Left lung (tissue), 10 donors: ENCODE data around the gene SRSF12. TPM values are rescaled to one million over a fixed set of nuclear protein-coding genes. Genes with fewer than 3 reads are reported as not detected.

ENCODE experiments used
- ATAC-seq: fragments of 200-7000 bp; cut with Tn5 transposase; one replicate; pipeline ENCODE4 v1.9.1; 2020; ENCODE audit warnings: moderate library complexity
- DNase-seq, 4 donors: peaks; one replicate each; pipeline ENCODE4 v3.0.0-alpha.2; 2013 to 2020
- H3K27ac ChIP-seq, 2 donors: fragments of 200-600 bp; sonication (generic) in 1 of 2; one replicate each; pipeline versions ENCODE4 v1.5.0 to v1.8.0; 2020 to 2021
- H3K27me3 ChIP-seq, 2 donors: fragments of 200-600 bp; sonication (generic) in 1 of 2; one replicate each; pipeline versions ENCODE4 v1.5.0 to v1.8.0; 2020 to 2021
- H3K36me3 ChIP-seq, 2 donors: fragments of 200-600 bp; sonication (generic) in 1 of 2; one replicate each; pipeline versions ENCODE4 v1.5.0 to v1.8.0; 2020 to 2021
- H3K4me1 ChIP-seq, 2 donors: fragments of 200-600 bp; one replicate each; pipeline ENCODE4 v1.8.0; 2021
- H3K4me3 ChIP-seq, 2 donors: fragments of 200-600 bp; sonication (generic) in 1 of 2; one replicate each; pipeline versions ENCODE4 v1.5.0 to v1.8.0; 2020 to 2021; ENCODE audit warnings: mild to moderate bottlenecking in 1 of 2
- H3K9me3 ChIP-seq, 2 donors: fragments of 200-600 bp; sonication (generic) in 1 of 2; one replicate each; pipeline versions ENCODE4 v1.5.0 to v1.8.0; 2020 to 2021
- intact Hi-C, 2 donors: fragments of 100-400 bp; cut with DNase I; formaldehyde crosslinking; loops; one replicate each; pipeline versions ENCODE4 v1.11.2 to v1.14.2; 2022
- polyA plus RNA-seq, 6 donors: library from polyadenylated mRNA; unstranded; fragments of 120-200 nt; gene quantifications; one replicate each; pipeline ENCODE4 v1.2.1, GENCODE V29; 2013; ENCODE audit not compliant: insufficient read length in 6 of 6
- total RNA-seq, 2 donors: library from RNA; stranded (reverse); fragmentation: NEBNext Ultra II Directional; extraction: Animal tissue kit (Norgen Biotek cat#: 25700); gene quantifications; one replicate each; pipeline ENCODE4 v1.2.1, GENCODE V29; 2021
- TF ChIP-seq, protein P1 (sequence below), 2 donors: fragments of 200-600 bp; sonication (generic) in 1 of 2; IDR thresholded peaks; one replicate each; pipeline versions ENCODE4 v1.5.0 to v1.8.0; 2021; ENCODE audit warnings: antibody characterized with exemption in 2 of 2
- donor health status: DM: no; HTN: yes; CAD: no.
- donor health status: DM: no; HTN: no; CAD: no.

The SRSF12 gene
- total and polyA plus RNA-seq, 8 donors, result 0.63 to 12.5 (median 9.6) TPM

DNA sequence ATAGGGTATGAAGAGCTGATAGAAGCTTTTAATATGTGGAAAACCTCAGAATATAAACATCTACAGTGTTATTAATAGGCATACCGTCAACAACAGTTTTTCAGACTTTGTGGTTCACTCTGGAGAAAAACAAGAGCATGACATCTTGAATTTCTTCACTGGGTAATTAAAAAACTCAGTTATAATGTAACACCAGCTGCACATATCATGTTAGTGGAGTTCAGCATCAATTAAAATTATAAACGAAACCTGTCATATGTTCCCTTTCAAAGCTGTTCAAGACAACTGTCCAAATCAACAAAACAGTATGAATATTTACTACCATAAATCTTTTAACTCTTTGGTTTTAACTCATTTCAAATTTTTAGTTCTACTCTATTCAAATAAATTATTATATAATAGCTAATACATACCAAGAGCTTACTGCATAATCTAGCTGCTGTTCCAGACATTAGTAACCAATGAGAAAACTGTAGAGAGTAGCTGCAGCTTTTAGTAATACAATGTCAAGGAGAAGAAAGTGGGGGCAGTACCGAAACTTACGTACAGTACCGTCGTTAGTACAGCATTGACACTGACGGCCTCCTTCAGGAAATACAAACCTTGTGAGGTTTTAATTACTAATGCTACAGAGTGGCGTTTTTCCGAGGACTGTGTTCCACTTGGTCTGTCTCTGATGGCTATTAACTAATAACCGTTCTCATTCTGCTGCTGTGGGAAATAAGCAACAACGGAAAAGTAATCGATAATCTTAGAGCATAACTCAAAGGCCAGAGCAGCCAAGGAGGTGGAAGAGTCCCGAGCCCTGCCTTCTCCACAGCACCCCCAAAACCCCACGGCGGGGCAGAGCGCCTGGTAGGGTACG, 27.5 kb upstream of the SRSF12 start:
- Histone ChIP-seq H3K4me1 (peaks cover 0 to 14% of the 10 kb centered on the region in 2 donors), H3K36me3 (no peaks in the 10 kb centered on the region), H3K9me3 (no peaks in the 10 kb centered on the region), H3K27me3 (no peaks in the 10 kb centered on the region), H3K4me3 (peak overlapping the region; percentile 71 to 77), H3K27ac (peak overlapping the region; percentile 78)
- intact Hi-C loops, result no loop called here
- TF ChIP-seq, protein P1, sequence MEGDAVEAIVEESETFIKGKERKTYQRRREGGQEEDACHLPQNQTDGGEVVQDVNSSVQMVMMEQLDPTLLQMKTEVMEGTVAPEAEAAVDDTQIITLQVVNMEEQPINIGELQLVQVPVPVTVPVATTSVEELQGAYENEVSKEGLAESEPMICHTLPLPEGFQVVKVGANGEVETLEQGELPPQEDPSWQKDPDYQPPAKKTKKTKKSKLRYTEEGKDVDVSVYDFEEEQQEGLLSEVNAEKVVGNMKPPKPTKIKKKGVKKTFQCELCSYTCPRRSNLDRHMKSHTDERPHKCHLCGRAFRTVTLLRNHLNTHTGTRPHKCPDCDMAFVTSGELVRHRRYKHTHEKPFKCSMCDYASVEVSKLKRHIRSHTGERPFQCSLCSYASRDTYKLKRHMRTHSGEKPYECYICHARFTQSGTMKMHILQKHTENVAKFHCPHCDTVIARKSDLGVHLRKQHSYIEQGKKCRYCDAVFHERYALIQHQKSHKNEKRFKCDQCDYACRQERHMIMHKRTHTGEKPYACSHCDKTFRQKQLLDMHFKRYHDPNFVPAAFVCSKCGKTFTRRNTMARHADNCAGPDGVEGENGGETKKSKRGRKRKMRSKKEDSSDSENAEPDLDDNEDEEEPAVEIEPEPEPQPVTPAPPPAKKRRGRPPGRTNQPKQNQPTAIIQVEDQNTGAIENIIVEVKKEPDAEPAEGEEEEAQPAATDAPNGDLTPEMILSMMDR (IDR thresholded peaks at IDR 0.05), result no peak
- ATAC-seq (peak; percentile 53), DNase-seq (peak in 1 of 4 donors; percentile 47)

DNA sequence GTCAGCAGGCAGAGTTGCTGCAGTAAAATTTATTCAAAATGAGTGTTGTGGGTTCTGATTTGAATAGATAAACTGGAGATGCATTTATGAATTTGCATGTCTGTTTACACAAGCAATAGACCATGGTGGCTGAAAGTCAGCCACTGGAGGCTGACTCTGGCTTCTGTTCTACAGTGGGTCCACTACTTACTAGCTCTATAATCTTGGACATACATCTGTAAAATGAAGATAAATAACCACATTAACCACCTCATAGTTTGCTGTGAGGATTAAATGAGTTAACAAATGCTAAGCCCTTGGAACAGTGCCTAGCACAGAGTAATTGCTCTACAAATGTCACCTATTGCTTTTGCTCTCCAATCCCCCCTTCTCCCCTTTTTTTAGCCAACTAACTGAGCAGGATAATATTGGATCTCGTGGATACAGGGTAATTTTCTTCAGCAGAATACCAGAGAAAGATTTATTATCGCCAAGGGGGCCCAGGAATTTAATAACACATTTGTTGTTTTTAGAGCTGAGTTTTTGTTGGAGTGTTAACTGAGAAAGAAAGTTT, 26.6 kb upstream of the SRSF12 start:
- TF ChIP-seq, protein P1 (IDR thresholded peaks at IDR 0.05), result no peak
- intact Hi-C loops, result no loop called here
- Histone ChIP-seq H3K27me3 (no peaks in the 10 kb centered on the region), H3K36me3 (no peaks in the 10 kb centered on the region), H3K27ac (no peak overlapping the region), H3K4me3 (no peak overlapping the region), H3K4me1 (peaks cover 0 to 14% of the 10 kb centered on the region in 2 donors), H3K9me3 (no peaks in the 10 kb centered on the region)
- DNase-seq (no peak), ATAC-seq (no peak)

DNA sequence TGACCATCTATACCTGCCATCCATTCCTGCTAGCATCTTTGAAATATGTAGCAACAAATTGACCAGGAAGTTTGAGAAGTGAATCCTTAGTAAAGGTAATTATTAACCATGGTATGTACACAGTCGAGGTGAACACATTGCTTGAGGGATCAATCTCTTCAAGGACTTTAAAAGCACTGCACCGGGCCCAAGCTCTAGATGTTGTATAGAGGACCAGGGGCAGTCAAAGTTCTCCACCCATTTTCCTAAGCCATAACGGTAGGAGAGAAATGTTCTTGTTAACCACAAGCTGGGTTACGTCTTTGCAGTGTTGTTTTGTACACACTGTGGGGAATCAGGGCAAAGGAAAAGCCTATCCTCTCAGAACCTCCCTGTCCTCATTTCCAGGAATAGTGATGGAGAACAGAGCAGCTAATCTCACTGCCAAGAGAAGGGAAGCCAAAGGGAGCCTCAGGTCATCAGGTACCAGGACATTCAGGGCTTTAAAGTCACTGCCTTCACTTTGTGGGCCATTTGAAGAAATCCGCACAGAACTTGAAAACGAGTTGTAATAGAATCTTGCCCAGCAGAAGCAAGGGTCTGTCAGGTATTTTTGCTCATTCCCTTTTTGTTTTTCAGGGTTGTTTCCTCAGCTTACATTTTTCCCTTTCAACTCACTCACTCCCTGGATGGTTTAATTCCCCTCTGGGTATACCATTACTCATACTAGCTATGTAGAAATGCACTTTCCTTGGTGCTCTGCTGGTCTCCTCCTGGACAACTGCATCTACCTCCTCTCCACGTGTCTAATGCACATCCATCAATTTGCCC, 22.7 kb upstream of the SRSF12 start:
- ATAC-seq (peak; percentile 41), DNase-seq (no peak)
- no peaks in the 10 kb centered on the region for H3K27me3 ChIP-seq
- H3K4me3 ChIP-seq, result no peak overlapping the region
- TF ChIP-seq, protein P1 (IDR thresholded peaks at IDR 0.05), result no peak
- intact Hi-C loops, result no loop called here
- no peaks in the 10 kb centered on the region for H3K36me3 ChIP-seq
- no peaks in the 10 kb centered on the region for H3K9me3 ChIP-seq
- no peak overlapping the region for H3K27ac ChIP-seq
- peaks cover 0 to 4% of the 10 kb centered on the region in 2 donors for H3K4me1 ChIP-seq

DNA sequence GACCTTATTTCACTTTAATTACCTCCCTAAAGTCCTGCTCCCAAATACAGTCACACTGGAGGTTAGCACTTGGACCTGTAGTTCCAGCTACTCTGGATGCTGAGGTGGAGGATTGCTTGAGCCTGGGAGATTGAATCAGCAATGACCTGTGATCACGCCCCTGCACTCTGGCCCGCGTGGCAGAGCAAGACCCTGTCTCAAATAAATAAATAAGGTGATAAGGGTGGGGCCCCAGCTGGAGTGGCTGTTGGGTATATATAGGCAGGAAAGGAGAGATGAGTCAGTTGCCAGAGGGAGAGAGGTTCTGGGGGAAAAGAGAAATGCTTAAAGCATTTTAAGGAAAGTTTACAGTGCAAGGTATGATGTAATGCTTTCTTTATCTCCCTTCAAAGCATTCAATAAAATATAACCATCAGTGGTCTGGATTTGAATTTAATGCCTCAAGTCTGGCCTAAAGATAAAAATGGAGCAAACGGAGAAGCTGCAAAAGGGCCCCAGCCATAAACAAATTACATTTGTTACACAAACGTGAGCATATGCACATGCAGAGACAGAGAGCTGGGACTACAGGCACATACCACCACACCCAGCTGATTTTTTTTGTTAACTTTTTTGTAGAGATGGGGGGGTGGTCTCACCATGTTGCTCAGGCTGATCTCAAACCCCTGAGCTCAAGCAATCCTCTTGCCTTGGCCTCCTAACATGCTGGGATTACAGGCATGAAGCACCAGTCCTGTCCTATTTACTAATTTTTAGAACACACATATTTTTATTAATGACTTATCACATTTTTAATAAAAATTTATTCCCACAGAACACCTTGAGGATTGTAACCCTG, 21.9 kb upstream of the SRSF12 start:
- H3K27ac ChIP-seq, result no peak overlapping the region
- TF ChIP-seq, protein P1 (IDR thresholded peaks at IDR 0.05), result no peak
- DNase-seq (no peak), ATAC-seq (no peak)
- H3K4me1 ChIP-seq, result no peaks in the 10 kb centered on the region
- intact Hi-C loops, result loop anchor here in 1 of 2 donors (10.0 kb wide), 1 partner anchor 105 kb away; no protein-coding TSS in a partner anchor
- H3K4me3 ChIP-seq, result no peak overlapping the region
- no peaks in the 10 kb centered on the region for H3K9me3 ChIP-seq
- H3K36me3 ChIP-seq, result no peaks in the 10 kb centered on the region
- no peaks in the 10 kb centered on the region for H3K27me3 ChIP-seq
